KOPT-K1 (cell line): ENCODE data around the gene MAPK13.
A peak's percentile ranks its signal among the peaks of the same experiment; 100 is the strongest.

Source experiments
- H3K27ac ChIP-seq: fragments of 200-600 bp; sonication (generic); 2 replicates; pipeline ENCODE4 v1.5.1; 2016; ENCODE audit warnings: antibody characterized with exemption, mild to moderate bottlenecking, low read depth, low read length; ENCODE audit not compliant: poor library complexity, severe bottlenecking
- H3K36me3 ChIP-seq: fragments of 200-600 bp; sonication (generic); 2 replicates; pipeline ENCODE4 v1.5.1; 2017; ENCODE audit warnings: antibody characterized with exemption, mild to moderate bottlenecking, low read length, moderate library complexity; ENCODE audit not compliant: insufficient read depth
- H3K9me3 ChIP-seq: fragments of 200-600 bp; sonication (generic); 2 replicates; pipeline ENCODE4 v1.5.1; 2017; ENCODE audit warnings: antibody characterized with exemption, low read length, mild to moderate bottlenecking; ENCODE audit not compliant: insufficient read depth, poor library complexity, severe bottlenecking

MAPK13 gene

GRCh38 chr6:36130667-36131510 is 576 bp downstream of the MAPK13 start:
- Histone ChIP-seq H3K36me3 (no peaks in the 10 kb centered on the region), H3K27ac (no peak overlapping the region), H3K9me3 (no peaks in the 10 kb centered on the region)

GRCh38 chr6:36131511-36132245 is 1.4 kb downstream of the MAPK13 start:
- H3K36me3 ChIP-seq: no peaks in the 10 kb centered on the region
- H3K27ac ChIP-seq: peak overlapping the region; percentile 8
- H3K9me3 ChIP-seq: no peaks in the 10 kb centered on the region

GRCh38 chr6:36132246-36132895 is 2.1 kb downstream of the MAPK13 start:
- Histone ChIP-seq H3K36me3 (no peaks in the 10 kb centered on the region), H3K9me3 (no peaks in the 10 kb centered on the region), H3K27ac (peak overlapping the region; percentile 8)

- Histone ChIP-seq H3K27ac (no peak overlapping the region), H3K36me3 (no peaks in the 10 kb centered on the region), H3K9me3 (no peaks in the 10 kb centered on the region)
Observed at GRCh38 chr6:36133148-36133547, 2.8 kb downstream of the MAPK13 start.

GRCh38 chr6:36133912-36134311 is 3.6 kb downstream of the MAPK13 start:
- Histone ChIP-seq H3K9me3 (no peaks in the 10 kb centered on the region), H3K36me3 (no peaks in the 10 kb centered on the region), H3K27ac (no peak overlapping the region)

- Histone ChIP-seq H3K9me3 (no peaks in the 10 kb centered on the region), H3K27ac (no peak overlapping the region), H3K36me3 (no peaks in the 10 kb centered on the region)
Observed at GRCh38 chr6:36135053-36135731, 4.9 kb downstream of the MAPK13 start.

- H3K36me3 ChIP-seq: no peaks in the 10 kb centered on the region
- H3K9me3 ChIP-seq: no peaks in the 10 kb centered on the region
- no peak overlapping the region for H3K27ac ChIP-seq
Observed at GRCh38 chr6:36136034-36136433, 5.7 kb downstream of the MAPK13 start.

GRCh38 chr6:36136551-36136950 is 6.2 kb downstream of the MAPK13 start:
- Histone ChIP-seq H3K36me3 (no peaks in the 10 kb centered on the region), H3K9me3 (no peaks in the 10 kb centered on the region), H3K27ac (no peak overlapping the region)

GRCh38 chr6:36138667-36139066 is 8.4 kb downstream of the MAPK13 start:
- H3K27ac ChIP-seq: no peak overlapping the region
- H3K9me3 ChIP-seq: no peaks in the 10 kb centered on the region
- H3K36me3 ChIP-seq: no peaks in the 10 kb centered on the region

- no peak overlapping the region for H3K27ac ChIP-seq
- no peaks in the 10 kb centered on the region for H3K9me3 ChIP-seq
- H3K36me3 ChIP-seq: no peaks in the 10 kb centered on the region
Observed at GRCh38 chr6:36139431-36139830, 9.1 kb downstream of the MAPK13 start.

GRCh38 chr6:36139991-36140710 is 9.8 kb downstream of the MAPK13 start:
- Histone ChIP-seq H3K27ac (no peak overlapping the region), H3K36me3 (no peaks in the 10 kb centered on the region), H3K9me3 (no peaks in the 10 kb centered on the region)

- Histone ChIP-seq H3K27ac (no peak overlapping the region), H3K9me3 (no peaks in the 10 kb centered on the region), H3K36me3 (no peaks in the 10 kb centered on the region)
Observed at GRCh38 chr6:36141091-36141490, 10.8 kb downstream of the MAPK13 start.

- no peaks in the 10 kb centered on the region for H3K9me3 ChIP-seq
- H3K27ac ChIP-seq: no peak overlapping the region
- H3K36me3 ChIP-seq: no peaks in the 10 kb centered on the region
Observed at GRCh38 chr6:36141961-36142360, 11.6 kb downstream of the MAPK13 start.

- Histone ChIP-seq H3K36me3 (no peaks in the 10 kb centered on the region), H3K27ac (no peak overlapping the region), H3K9me3 (peaks cover 5% of the 10 kb centered on the region)
Observed at GRCh38 chr6:36142971-36143838, 12.9 kb downstream of the MAPK13 start.
